Calu3 (cell line): Measurements from ENCODE around the gene SLC5A6. TPM values are rescaled to one million over a fixed set of nuclear protein-coding genes. Genes with fewer than 3 reads are reported as not detected.

Experiments used
- Bru-seq: library from RNA; stranded (reverse); fragments of 400-500 nt; gene quantifications from one replicate; lab custom pipeline; 2021; lab: Mats Ljungman, UMichigan
- BruChase-seq, 2 experiments: library from RNA; stranded (reverse); fragments of 400-500 nt; gene quantifications; one replicate each; lab custom pipeline; 2021; lab: Mats Ljungman, UMichigan
- BruUV-seq: library from RNA; stranded (reverse); fragments of 400-500 nt; replicated peaks from 2 replicates; lab custom pipeline; 2021; lab: Mats Ljungman, UMichigan
- CTCF ChIA-PET: fragments of 300-600 bp; sonication (Branson Sonifier 250); formaldehyde crosslinking; loops from one replicate; lab custom pipeline; 2022; ENCODE audit warnings: antibody characterized with exemption; lab: Charles Lee
- DNase-seq: peaks from one replicate; pipeline ENCODE4 v3.0.0; 2022
- H3K27ac Mint-ChIP-seq: one replicate; pipeline ENCODE4 v1.8.0; 2022; ENCODE audit warnings: mixed read lengths; ENCODE audit not compliant: unreplicated experiment
- H3K27me3 Mint-ChIP-seq: one replicate; pipeline ENCODE4 v1.8.0; 2022; ENCODE audit warnings: mixed read lengths; ENCODE audit not compliant: unreplicated experiment
- H3K36me3 Mint-ChIP-seq: one replicate; pipeline ENCODE4 v1.8.0; 2022; ENCODE audit warnings: mild to moderate bottlenecking, moderate library complexity, mixed read lengths; ENCODE audit not compliant: insufficient read depth, unreplicated experiment
- H3K4me1 Mint-ChIP-seq: one replicate; pipeline ENCODE4 v1.8.0; 2022; ENCODE audit warnings: mild to moderate bottlenecking, low read depth, mixed read lengths; ENCODE audit not compliant: unreplicated experiment
- H3K4me3 Mint-ChIP-seq: one replicate; pipeline ENCODE4 v1.8.0; 2022; ENCODE audit warnings: mild to moderate bottlenecking, low read depth, moderate library complexity, mixed read lengths; ENCODE audit not compliant: unreplicated experiment
- H3K9me3 Mint-ChIP-seq: one replicate; pipeline ENCODE4 v1.8.0; 2022; ENCODE audit warnings: low read depth, mixed read lengths; ENCODE audit not compliant: unreplicated experiment
- intact Hi-C: fragments of 100-400 bp; cut with micrococcal nuclease; formaldehyde crosslinking; loops from one replicate; pipeline ENCODE4 v1.10.0; 2022; ENCODE audit not compliant: unreplicated experiment
- long read RNA-seq: library from polyadenylated mRNA; stranded (forward); transcript quantifications from one replicate; pipeline ENCODE4 v2.0.0, GENCODE V29; 2022
- total RNA-seq: library from RNA; stranded (reverse); gene quantifications from 2 replicates; pipeline ENCODE4 v1.2.3, GENCODE V29; 2022
- TF ChIP-seq, protein P1 (sequence below): fragments of 200-600 bp; IDR thresholded peaks from one replicate; pipeline ENCODE4 v1.8.0; 2022; ENCODE audit warnings: antibody characterized with exemption; ENCODE audit not compliant: unreplicated experiment

SLC5A6 gene
- total RNA-seq (39.6 and 42.3 TPM in 2 replicates), Bru-seq, nascent RNA (percentile 60 among the genes with signal in this experiment), BruChase-seq, experiment 1, labeled RNA remaining after a 6-hour chase (percentile 79 among the genes with signal in this experiment), BruChase-seq, experiment 2, labeled RNA remaining after a 2-hour chase (percentile 72 among the genes with signal in this experiment)
- long read RNA-seq, transcript SLC5A6-201 (17 exons, 3,231 nt): major isoform, 10 of 49 reads
- long read RNA-seq, partial matches to known transcripts: 3 of 49 reads
- long read RNA-seq, other reads (novel, unspliced or antisense): 36 of 49 reads

DNA sequence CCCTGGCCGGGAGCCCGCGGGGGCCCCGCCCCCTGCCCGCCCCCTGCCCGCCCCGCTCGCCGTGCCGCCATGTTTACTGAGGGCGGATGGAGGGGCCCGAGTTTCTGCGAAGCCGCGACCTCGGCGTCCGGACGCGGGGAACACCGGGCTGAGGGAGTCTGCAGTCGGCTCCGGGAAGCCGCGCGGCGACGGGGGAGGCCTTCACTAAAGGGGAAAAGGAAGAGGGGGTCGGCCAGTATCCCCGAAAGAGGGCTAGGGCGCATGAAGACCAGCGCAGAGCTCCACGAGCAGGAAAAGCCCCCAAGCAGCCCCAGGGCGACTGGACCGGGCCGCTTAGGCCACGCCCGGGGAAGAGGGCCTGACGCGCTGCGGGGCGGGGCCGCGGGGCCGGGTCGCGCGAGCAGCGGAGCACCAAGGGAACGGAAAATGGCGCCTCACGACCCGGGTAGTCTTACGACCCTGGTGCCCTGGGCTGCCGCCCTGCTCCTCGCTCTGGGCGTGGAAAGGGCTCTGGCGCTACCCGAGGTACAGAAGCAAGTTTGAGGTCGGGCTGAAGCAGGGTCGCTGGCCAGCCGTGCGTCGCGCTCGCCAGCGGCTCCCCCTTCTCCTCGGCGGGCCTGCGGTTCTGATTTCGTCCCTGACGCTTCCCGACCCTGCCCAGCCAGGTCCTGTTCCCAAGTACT lies at the start of gene SLC5A6, which contains the start of gene ATRAID:
Gene SLC5A6 (minus strand): TSS at position 326 of the 683 bp plus-strand sequence. CDS start 4,618 bp downstream, outside the sequence.
Gene ATRAID (plus strand): TSS at position 99 of the 683 bp plus-strand sequence. CDS start 328 bp downstream, at position 427.
- DNase-seq: peak; percentile 93
- no peaks in the 10 kb centered on the region for H3K27me3 Mint-ChIP-seq
- CTCF ChIA-PET: no interaction called here
- peaks cover 49% of the 10 kb centered on the region for H3K36me3 Mint-ChIP-seq
- TF ChIP-seq, protein P1, sequence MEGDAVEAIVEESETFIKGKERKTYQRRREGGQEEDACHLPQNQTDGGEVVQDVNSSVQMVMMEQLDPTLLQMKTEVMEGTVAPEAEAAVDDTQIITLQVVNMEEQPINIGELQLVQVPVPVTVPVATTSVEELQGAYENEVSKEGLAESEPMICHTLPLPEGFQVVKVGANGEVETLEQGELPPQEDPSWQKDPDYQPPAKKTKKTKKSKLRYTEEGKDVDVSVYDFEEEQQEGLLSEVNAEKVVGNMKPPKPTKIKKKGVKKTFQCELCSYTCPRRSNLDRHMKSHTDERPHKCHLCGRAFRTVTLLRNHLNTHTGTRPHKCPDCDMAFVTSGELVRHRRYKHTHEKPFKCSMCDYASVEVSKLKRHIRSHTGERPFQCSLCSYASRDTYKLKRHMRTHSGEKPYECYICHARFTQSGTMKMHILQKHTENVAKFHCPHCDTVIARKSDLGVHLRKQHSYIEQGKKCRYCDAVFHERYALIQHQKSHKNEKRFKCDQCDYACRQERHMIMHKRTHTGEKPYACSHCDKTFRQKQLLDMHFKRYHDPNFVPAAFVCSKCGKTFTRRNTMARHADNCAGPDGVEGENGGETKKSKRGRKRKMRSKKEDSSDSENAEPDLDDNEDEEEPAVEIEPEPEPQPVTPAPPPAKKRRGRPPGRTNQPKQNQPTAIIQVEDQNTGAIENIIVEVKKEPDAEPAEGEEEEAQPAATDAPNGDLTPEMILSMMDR: no peak
- peak within 1 kb of the TSS; percentile 99 for H3K4me3 Mint-ChIP-seq
- peak within 1 kb of the TSS; percentile 85 for H3K27ac Mint-ChIP-seq
- H3K9me3 Mint-ChIP-seq: no peaks in the 10 kb centered on the region
- peaks cover 22% of the 10 kb centered on the region for H3K4me1 Mint-ChIP-seq
- intact Hi-C loops: no loop called here
- BruUV-seq: no TSS peak

DNA sequence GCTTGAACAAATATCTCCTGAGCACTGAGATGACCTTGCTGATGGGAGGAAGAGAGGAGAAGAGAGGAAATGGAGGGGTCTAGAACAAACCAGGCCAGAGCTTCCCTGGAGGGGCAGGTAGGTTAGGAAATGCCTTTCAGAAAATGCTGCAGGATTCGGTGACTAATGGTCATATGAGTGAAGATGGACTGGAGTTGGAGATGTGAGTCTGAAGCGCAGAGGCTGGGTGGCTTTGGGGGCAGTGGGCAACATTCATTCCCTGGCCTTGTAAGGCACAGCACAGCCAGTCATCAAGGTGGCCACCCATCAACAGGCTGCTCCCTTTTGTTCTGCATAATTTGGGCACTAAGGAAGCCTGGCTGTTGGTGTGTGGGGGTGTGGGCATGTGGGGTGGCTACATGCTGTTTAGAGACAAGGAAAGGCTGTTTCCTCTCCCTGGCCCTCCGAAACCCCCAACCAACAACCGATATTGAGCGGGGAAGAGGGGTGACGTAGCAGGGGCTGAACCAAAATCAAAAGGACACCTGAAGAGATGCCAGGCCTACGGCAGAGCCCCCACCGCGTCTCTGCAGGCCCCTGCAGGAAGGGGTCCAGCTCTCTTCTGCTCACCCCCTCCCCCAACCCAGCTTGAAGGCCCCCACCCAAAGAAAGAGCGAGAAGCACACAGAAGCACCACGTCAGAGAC lies 49.3 kb upstream of the SLC5A6 start:
- Mint-ChIP-seq H3K27ac (no peak overlapping the region), H3K4me3 (peak overlapping the region; percentile 0), H3K4me1 (peaks cover 7% of the 10 kb centered on the region), H3K9me3 (no peaks in the 10 kb centered on the region), H3K27me3 (peaks cover 56% of the 10 kb centered on the region), H3K36me3 (peaks cover 12% of the 10 kb centered on the region)
- intact Hi-C loops: no loop called here
- CTCF ChIA-PET: interaction anchor here (2.0 kb wide), 1 partner anchor 19 kb away, joined by 9 read pairs; no protein-coding TSS in a partner anchor
- BruUV-seq: no TSS peak
- no peak for DNase-seq
- TF ChIP-seq, protein P1: no peak

DNA sequence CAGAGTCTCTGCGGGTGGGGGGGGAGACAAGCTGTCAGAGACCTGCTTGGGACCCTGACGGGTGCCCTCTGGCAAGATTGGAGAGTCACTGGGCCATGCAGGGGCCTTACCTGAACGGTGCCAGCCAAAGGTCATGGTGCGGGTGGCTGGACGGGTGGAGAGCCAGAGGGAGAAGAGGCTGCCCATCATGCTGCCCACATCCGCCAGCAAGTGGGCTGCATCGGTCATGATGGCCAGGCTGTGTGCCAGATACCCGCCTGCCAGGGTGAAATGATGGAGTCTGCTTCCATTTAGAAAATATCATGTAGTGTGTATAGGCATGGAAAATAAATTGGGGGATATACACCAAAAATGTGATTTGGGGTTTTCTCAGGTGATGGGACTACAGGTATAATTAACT lies 46.0 kb upstream of the SLC5A6 start:
- Mint-ChIP-seq H3K27me3 (peaks cover 82% of the 10 kb centered on the region), H3K27ac (no peak overlapping the region), H3K4me3 (no peak overlapping the region), H3K4me1 (peaks cover 1% of the 10 kb centered on the region), H3K36me3 (peaks cover 2% of the 10 kb centered on the region), H3K9me3 (no peaks in the 10 kb centered on the region)
- CTCF ChIA-PET: no interaction called here
- intact Hi-C loops: no loop called here
- TF ChIP-seq, protein P1: no peak
- no TSS peak for BruUV-seq
- no peak for DNase-seq

DNA sequence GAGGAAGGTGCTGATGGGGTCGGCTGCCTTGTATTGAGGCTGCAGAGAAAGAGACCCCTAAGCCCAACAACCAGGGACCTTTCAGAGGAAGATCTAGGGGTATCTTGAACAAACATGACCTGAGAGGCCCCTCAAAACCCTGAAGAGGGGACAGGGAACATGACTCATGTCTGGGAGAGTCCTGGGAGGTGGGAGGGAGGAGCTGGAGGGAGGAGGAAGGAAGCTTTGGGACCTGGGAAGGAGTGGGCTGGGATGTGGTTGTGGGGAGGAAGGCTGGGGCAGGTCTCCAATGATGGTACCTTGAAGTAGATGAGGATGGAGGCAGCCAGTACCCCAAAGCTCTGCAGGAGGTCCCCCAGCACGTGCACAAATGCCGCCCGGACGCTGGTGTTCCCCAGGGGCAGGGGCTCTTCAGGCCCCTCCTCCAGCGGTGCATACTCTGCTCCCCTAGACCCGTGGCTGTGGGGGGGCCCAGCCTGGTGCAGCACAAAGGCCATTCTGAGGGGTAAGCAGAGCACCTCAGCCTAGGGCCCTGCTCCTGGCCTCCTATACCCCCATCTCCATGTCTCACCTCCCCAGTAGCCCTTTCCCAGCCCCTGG lies 44.9 kb upstream of the SLC5A6 start:
- Mint-ChIP-seq H3K27me3 (peaks cover 77% of the 10 kb centered on the region), H3K36me3 (no peaks in the 10 kb centered on the region), H3K4me3 (no peak overlapping the region), H3K27ac (no peak overlapping the region), H3K9me3 (no peaks in the 10 kb centered on the region), H3K4me1 (no peaks in the 10 kb centered on the region)
- CTCF ChIA-PET: no interaction called here
- intact Hi-C loops: no loop called here
- TF ChIP-seq, protein P1: no peak
- BruUV-seq: no TSS peak
- no peak for DNase-seq
